ENCODE data around the gene GPATCH1.

GRCh38 chr19:33062902-33063301, 18.1 kb upstream of the GPATCH1 start:
- TF ChIP-seq, protein P1, sequence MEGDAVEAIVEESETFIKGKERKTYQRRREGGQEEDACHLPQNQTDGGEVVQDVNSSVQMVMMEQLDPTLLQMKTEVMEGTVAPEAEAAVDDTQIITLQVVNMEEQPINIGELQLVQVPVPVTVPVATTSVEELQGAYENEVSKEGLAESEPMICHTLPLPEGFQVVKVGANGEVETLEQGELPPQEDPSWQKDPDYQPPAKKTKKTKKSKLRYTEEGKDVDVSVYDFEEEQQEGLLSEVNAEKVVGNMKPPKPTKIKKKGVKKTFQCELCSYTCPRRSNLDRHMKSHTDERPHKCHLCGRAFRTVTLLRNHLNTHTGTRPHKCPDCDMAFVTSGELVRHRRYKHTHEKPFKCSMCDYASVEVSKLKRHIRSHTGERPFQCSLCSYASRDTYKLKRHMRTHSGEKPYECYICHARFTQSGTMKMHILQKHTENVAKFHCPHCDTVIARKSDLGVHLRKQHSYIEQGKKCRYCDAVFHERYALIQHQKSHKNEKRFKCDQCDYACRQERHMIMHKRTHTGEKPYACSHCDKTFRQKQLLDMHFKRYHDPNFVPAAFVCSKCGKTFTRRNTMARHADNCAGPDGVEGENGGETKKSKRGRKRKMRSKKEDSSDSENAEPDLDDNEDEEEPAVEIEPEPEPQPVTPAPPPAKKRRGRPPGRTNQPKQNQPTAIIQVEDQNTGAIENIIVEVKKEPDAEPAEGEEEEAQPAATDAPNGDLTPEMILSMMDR (IDR thresholded peaks at IDR 0.05; ENCODE audit: borderline replicate concordance, extremely low read depth, low read length, poor library complexity, severe bottlenecking), result no peak
- no peak for TF ChIP-seq EZH2 (IDR thresholded peaks at IDR 0.05; ENCODE audit: borderline replicate concordance, low read depth, low read length, severe bottlenecking)
